Calu3 (cell line): ENCODE data around the gene TNFRSF12A. TPM values are rescaled to one million over a fixed set of nuclear protein-coding genes. Genes with fewer than 3 reads are reported as not detected.
A peak's percentile ranks its signal among the peaks of the same experiment; 100 is the strongest.
"Not testable (repeated sequence)": the region's sequence is repeated elsewhere in the genome, so short reads cannot be mapped to it uniquely, and the experiment has no call there.

Experiments
- BruUV-seq: library from RNA; stranded (reverse); fragments of 400-500 nt; replicated peaks from 2 replicates; lab custom pipeline; 2021; lab: Mats Ljungman, UMichigan
- CTCF ChIA-PET: fragments of 300-600 bp; sonication (Branson Sonifier 250); formaldehyde crosslinking; loops from one replicate; lab custom pipeline; 2022; ENCODE audit warnings: antibody characterized with exemption; lab: Charles Lee
- DNase-seq: peaks from one replicate; pipeline ENCODE4 v3.0.0; 2022
- H3K27ac Mint-ChIP-seq: one replicate; pipeline ENCODE4 v1.8.0; 2022; ENCODE audit warnings: mixed read lengths; ENCODE audit not compliant: unreplicated experiment
- H3K27me3 Mint-ChIP-seq: one replicate; pipeline ENCODE4 v1.8.0; 2022; ENCODE audit warnings: mixed read lengths; ENCODE audit not compliant: unreplicated experiment
- H3K36me3 Mint-ChIP-seq: one replicate; pipeline ENCODE4 v1.8.0; 2022; ENCODE audit warnings: mild to moderate bottlenecking, moderate library complexity, mixed read lengths; ENCODE audit not compliant: insufficient read depth, unreplicated experiment
- H3K4me1 Mint-ChIP-seq: one replicate; pipeline ENCODE4 v1.8.0; 2022; ENCODE audit warnings: mild to moderate bottlenecking, low read depth, mixed read lengths; ENCODE audit not compliant: unreplicated experiment
- H3K4me3 Mint-ChIP-seq: one replicate; pipeline ENCODE4 v1.8.0; 2022; ENCODE audit warnings: mild to moderate bottlenecking, low read depth, moderate library complexity, mixed read lengths; ENCODE audit not compliant: unreplicated experiment
- H3K9me3 Mint-ChIP-seq: one replicate; pipeline ENCODE4 v1.8.0; 2022; ENCODE audit warnings: low read depth, mixed read lengths; ENCODE audit not compliant: unreplicated experiment
- intact Hi-C: fragments of 100-400 bp; cut with micrococcal nuclease; formaldehyde crosslinking; loops from one replicate; pipeline ENCODE4 v1.10.0; 2022; ENCODE audit not compliant: unreplicated experiment
- total RNA-seq: library from RNA; stranded (reverse); gene quantifications from 2 replicates; pipeline ENCODE4 v1.2.3, GENCODE V29; 2022
- TF ChIP-seq, protein P1 (sequence below): fragments of 200-600 bp; IDR thresholded peaks from one replicate; pipeline ENCODE4 v1.8.0; 2022; ENCODE audit warnings: antibody characterized with exemption; ENCODE audit not compliant: unreplicated experiment

Gene TNFRSF12A
- total RNA-seq, 1 experiment from 2014 or later: 478 TPM

DNA sequence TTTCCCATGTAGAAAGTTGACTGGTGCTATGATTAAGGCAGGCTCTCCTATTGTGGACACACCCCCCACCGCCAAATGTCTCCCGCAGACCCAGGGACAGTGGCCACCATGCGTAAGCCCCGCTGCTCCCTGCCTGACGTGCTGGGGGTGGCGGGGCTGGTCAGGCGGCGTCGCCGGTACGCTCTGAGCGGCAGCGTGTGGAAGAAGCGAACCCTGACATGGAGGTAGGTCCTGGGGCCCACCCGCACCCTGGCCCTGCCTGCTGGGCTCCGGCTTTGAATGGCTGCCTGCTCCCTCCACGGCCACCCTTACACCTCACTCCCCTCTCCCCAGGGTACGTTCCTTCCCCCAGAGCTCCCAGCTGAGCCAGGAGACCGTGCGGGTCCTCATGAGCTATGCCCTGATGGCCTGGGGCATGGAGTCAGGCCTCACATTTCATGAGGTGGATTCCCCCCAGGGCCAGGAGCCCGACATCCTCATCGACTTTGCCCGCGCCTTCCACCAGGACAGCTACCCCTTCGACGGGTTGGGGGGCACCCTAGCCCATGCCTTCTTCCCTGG, 29.8 kb downstream of the TNFRSF12A start:
- Mint-ChIP-seq H3K36me3 (peaks cover 23% of the 10 kb centered on the region), H3K9me3 (no peaks in the 10 kb centered on the region), H3K27ac (no peak overlapping the region), H3K4me1 (no peaks in the 10 kb centered on the region), H3K27me3 (peaks cover 62% of the 10 kb centered on the region), H3K4me3 (no peak overlapping the region)
- DNase-seq: no peak
- CTCF ChIA-PET: interaction anchor here (0.5 to 1.5 kb wide), 2 partner anchors 8 to 33 kb away, joined by 3 to 6 read pairs; no protein-coding TSS in a partner anchor
- intact Hi-C loops: no loop called here
- TF ChIP-seq, protein P1, sequence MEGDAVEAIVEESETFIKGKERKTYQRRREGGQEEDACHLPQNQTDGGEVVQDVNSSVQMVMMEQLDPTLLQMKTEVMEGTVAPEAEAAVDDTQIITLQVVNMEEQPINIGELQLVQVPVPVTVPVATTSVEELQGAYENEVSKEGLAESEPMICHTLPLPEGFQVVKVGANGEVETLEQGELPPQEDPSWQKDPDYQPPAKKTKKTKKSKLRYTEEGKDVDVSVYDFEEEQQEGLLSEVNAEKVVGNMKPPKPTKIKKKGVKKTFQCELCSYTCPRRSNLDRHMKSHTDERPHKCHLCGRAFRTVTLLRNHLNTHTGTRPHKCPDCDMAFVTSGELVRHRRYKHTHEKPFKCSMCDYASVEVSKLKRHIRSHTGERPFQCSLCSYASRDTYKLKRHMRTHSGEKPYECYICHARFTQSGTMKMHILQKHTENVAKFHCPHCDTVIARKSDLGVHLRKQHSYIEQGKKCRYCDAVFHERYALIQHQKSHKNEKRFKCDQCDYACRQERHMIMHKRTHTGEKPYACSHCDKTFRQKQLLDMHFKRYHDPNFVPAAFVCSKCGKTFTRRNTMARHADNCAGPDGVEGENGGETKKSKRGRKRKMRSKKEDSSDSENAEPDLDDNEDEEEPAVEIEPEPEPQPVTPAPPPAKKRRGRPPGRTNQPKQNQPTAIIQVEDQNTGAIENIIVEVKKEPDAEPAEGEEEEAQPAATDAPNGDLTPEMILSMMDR: no peak
- no TSS peak for BruUV-seq

DNA sequence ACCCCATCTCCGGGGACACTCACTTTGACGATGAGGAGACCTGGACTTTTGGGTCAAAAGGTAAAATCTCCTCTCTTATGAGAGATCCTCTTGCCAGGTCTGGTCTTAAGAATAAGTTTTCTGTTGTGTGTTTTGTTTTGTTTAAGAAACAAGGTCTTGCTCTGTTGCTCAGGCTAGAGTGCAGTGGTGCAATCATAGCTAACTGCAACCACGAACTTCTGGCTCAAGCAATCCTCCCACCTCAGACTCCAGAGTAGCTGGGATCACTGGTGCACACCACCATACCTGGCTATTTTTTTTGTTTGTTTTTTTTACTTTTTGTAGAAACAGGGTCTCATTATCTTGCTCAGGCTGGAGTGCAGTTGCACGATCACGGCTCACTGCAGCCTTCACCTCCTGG, 30.3 kb downstream of the TNFRSF12A start:
- no peak for DNase-seq
- CTCF ChIA-PET: interaction anchor here (1.5 kb wide), 1 partner anchor 8 kb away, joined by 3 read pairs; no protein-coding TSS in a partner anchor
- H3K4me1 Mint-ChIP-seq: no peaks in the 10 kb centered on the region
- peaks cover 57% of the 10 kb centered on the region for H3K27me3 Mint-ChIP-seq
- peaks cover 27% of the 10 kb centered on the region for H3K36me3 Mint-ChIP-seq
- TF ChIP-seq, protein P1: no peak
- no peak overlapping the region for H3K27ac Mint-ChIP-seq
- intact Hi-C loops: no loop called here
- no peaks in the 10 kb centered on the region for H3K9me3 Mint-ChIP-seq
- no TSS peak for BruUV-seq
- H3K4me3 Mint-ChIP-seq: no peak overlapping the region

DNA sequence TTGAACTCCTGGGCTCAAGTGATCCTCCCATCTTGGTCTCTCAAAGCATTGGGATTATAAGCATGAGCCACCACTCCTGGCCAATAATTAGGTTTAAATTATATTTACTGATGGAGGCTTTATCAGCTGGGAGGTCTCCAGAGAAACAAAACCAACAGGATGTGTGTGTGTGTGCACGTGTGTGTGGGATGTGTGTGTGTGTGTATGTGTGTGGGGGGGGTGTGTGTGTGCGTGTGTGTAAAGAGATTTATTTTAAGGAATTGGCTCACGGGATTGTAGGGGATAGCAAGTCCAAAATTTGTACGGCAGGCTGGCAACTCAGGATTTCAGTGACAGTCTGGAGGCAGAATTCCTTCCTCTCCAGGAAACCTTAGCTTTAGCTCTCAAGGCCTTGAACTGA, 30.8 kb downstream of the TNFRSF12A start:
- no peak for DNase-seq
- BruUV-seq: no TSS peak
- TF ChIP-seq, protein P1: no peak
- Mint-ChIP-seq H3K36me3 (peaks cover 27% of the 10 kb centered on the region), H3K27ac (no peak overlapping the region), H3K4me3 (no peak overlapping the region), H3K4me1 (no peaks in the 10 kb centered on the region), H3K9me3 (no peaks in the 10 kb centered on the region), H3K27me3 (peaks cover 55% of the 10 kb centered on the region)
- CTCF ChIA-PET: no interaction called here
- intact Hi-C loops: no loop called here

DNA sequence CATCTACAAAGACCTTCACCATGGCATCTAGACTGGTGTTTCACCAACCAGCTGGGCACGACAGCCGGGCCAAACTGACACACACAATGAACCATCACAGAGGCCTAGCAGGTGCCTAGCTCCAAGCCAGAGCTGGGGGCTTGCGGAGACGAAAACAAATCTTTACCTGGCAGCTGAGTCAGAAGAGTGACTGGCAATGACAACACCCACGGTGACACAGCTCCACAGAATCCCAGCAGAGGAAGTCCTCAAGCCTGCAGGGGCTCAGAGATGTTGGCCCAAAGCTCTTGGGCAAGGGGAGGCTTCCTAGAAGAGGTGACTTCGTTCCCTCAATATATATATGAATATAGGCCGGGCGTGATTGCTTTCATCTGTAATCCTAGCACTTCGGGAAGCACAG, 31.3 kb downstream of the TNFRSF12A start:
- BruUV-seq: no TSS peak
- Mint-ChIP-seq H3K4me1 (no peaks in the 10 kb centered on the region), H3K36me3 (peaks cover 27% of the 10 kb centered on the region), H3K4me3 (no peak overlapping the region), H3K9me3 (no peaks in the 10 kb centered on the region), H3K27ac (no peak overlapping the region), H3K27me3 (peaks cover 54% of the 10 kb centered on the region)
- intact Hi-C loops: no loop called here
- CTCF ChIA-PET: interaction anchor here (0.6 kb wide), 1 partner anchor 820 kb away, joined by 3 read pairs; no protein-coding TSS in a partner anchor
- DNase-seq: no peak
- TF ChIP-seq, protein P1: no peak

DNA sequence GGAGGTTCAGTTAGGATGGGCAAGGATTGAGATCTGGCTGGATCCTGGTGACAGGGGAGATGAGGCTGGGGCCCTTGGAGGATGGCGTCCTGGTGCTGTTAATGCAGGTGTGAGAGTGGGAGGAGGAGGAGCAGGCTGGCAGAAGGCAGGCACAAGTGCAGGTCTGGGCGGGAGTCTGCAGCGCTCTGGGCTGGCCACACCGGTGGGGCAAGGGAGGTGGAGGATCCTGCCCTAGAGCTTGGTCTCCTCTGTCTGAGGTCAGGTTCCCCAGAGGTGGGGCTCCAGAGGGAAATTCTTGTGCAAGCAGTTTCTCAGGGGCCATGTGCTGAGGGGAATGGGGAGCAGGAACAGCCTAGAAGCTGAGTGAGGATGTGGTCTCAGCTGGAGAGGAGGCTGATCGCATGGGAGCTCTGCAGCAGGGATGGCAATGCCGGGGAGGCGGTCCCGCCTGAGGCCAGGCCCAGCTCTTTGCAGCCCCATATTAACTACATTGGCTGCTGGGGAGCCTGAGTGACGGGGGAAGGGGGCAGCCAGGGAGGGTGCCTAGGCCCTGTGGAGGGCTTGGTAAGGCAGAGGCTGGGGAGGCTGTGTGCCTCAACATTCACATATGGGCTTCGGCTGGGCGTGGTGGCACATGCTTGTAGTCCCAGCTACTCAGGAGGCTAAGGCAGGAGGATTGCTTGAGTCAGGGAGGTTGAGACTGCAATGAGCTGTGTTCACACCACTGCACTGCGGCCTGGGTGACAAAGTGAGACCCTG, 32.6 kb downstream of the TNFRSF12A start:
- CTCF ChIA-PET, intact Hi-C loops, H3K4me3 Mint-ChIP-seq, BruUV-seq, DNase-seq, H3K4me1 Mint-ChIP-seq, H3K9me3 Mint-ChIP-seq: not testable (repeated sequence)
- H3K27me3 Mint-ChIP-seq: peaks cover 41% of the 10 kb centered on the region
- H3K36me3 Mint-ChIP-seq: peaks cover 21% of the 10 kb centered on the region
- peak overlapping the region; percentile 53 for H3K27ac Mint-ChIP-seq

DNA sequence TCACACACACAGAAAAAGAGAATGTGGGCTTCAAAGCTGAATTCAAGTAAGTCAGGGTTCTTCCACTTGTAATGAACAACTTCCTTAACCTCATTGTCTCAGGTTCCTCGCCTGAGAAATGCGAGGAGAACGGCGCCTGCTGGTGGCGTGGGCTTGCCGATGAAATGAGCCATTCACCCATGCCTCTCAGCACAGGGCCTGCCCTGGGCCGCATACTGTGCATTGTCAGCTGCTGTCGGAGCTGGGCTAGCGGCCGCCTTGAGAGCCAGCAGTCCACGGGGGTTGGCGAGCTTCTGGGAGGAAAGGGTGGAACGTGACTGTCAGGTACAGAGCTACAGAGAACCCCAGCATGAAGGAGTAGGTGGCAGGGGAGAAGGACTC, 33.2 kb downstream of the TNFRSF12A start:
- CTCF ChIA-PET, DNase-seq, H3K4me1 Mint-ChIP-seq, intact Hi-C loops, H3K9me3 Mint-ChIP-seq, H3K27ac Mint-ChIP-seq, H3K4me3 Mint-ChIP-seq: not testable (repeated sequence)
- TSS peak; percentile 2 for BruUV-seq
- H3K36me3 Mint-ChIP-seq: peaks cover 23% of the 10 kb centered on the region
- H3K27me3 Mint-ChIP-seq: peaks cover 35% of the 10 kb centered on the region
